Measurements from ENCODE around the gene SZRD1. TPM values are rescaled to one million over a fixed set of nuclear protein-coding genes. Genes with fewer than 3 reads are reported as not detected.

Gene SZRD1
- total and polyA plus RNA-seq, 2 of the 4 experiments (the other 2 are of a cell fraction): 119 to 149 TPM

DNA sequence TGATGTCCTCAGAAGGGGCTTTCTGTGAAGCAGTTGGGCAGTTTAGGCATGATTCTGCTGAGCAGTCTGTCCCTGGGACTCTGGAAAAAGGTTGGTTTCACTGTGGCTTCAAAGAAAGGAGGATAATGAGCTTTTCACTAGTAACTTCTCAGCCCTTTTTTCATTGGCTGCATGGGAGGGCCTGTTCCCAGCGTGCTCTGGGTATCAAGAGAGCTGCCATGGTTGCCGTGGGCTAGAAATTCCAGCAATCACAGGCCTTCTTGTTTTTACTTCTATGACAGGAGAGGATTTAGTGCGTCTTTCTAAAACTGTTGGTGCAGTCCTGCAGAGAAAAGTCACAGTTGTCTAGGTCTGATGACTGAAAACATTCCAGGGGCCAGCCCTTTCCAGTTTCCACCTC is 7.2 kb downstream of the SZRD1 start:
- peaks cover 6 to 50% of the 10 kb centered on the region in 2 experiments for H3K79me1 ChIP-seq (ENCODE audit: low read depth in 1 of 2, low read length in 2 of 2)
- dilution Hi-C loops (cut with HindIII; ENCODE audit: low sequenced_read_pairs, unreplicated experiment): no loop called here
- TF ChIP-seq BHLHE40 (IDR thresholded peaks at IDR 0.05; ENCODE audit: low read depth, low read length) (no peak), RFX5 (IDR thresholded peaks at IDR 0.05; ENCODE audit: low read depth, low read length) (no peak), RAD21 (IDR thresholded peaks at IDR 0.05; ENCODE audit: low read length) (no peak)
- peak overlapping the region; percentile 96 for H4K91ac ChIP-seq (ENCODE audit: insufficient read depth, low read depth, low read length)
- H3K14ac ChIP-seq (replicated peaks; ENCODE audit: low read depth, low read length): peak overlapping the region; percentile 81
- H2AK9ac ChIP-seq (replicated peaks; ENCODE audit: low read depth, low read length, poor library complexity): no peak overlapping the region
- H3K27ac ChIP-seq (ENCODE audit: insufficient read depth, low read length): peak overlapping the region; percentile 83
- peak overlapping the region; percentile 29; the same call in 1 of the 2 replicates for H3K56ac ChIP-seq (ENCODE audit: extremely low read depth, insufficient read depth, low read length)
- peak overlapping the region; percentile 97 for H3K23ac ChIP-seq (ENCODE audit: low read depth, low read length)
- DNase-seq: no peak
- intact Hi-C loops (cut with micrococcal nuclease): no loop called here
- H2BK15ac ChIP-seq (ENCODE audit: low read depth, low read length): peak overlapping the region; percentile 93; the same call in 2 of the 3 replicates
- no peak overlapping the region for H3K9ac ChIP-seq (ENCODE audit: low read depth, low read length)
- H4K5ac ChIP-seq (ENCODE audit: low read depth, low read length): peak overlapping the region; percentile 87
- POLR2A ChIA-PET (ENCODE audit: unreplicated experiment): no interaction called here
- peak overlapping the region; percentile 87 for H2BK5ac ChIP-seq (ENCODE audit: low read depth, low read length, poor library complexity, severe bottlenecking)
- H3K9me1 ChIP-seq (ENCODE audit: insufficient read depth, low read length): peaks cover 26% of the 10 kb centered on the region
- CTCF ChIA-PET: interaction anchor here (0.6 kb wide), 1 partner anchor 24 kb away, joined by 3 read pairs; no protein-coding TSS in a partner anchor
- peak overlapping the region; percentile 92 for H2BK120ac ChIP-seq (ENCODE audit: low read depth, low read length)
- no peaks in the 10 kb centered on the region for H3K9me3 ChIP-seq (ENCODE audit: control insufficient read depth, insufficient read depth, low read length)
- H2BK20ac ChIP-seq (ENCODE audit: low read depth, low read length): peak overlapping the region; percentile 84
- no peak overlapping the region for H3K4me2 ChIP-seq (ENCODE audit: low read depth, low read length)
- no TSS peak for BruUV-seq (replicated peaks)
- H4K20me1 ChIP-seq (ENCODE audit: insufficient read depth, low read length): peaks cover 41% of the 10 kb centered on the region
- WGBS, 2 experiments (ENCODE audit: extremely low coverage in 2 of 2, insufficient read length in 1 of 2): no CpG with 5 or more reads among the region's 3 CpGs
- no peak for ATAC-seq (ENCODE audit: low read depth)
- no peaks in the 10 kb centered on the region for H3K36me3 ChIP-seq (ENCODE audit: control insufficient read depth, insufficient read depth, low read length)
- H3K18ac ChIP-seq (ENCODE audit: low read depth, low read length): peak overlapping the region; percentile 80
- H3K27me3 ChIP-seq (ENCODE audit: control insufficient read depth, insufficient read depth, low read length): no peaks in the 10 kb centered on the region
- peak overlapping the region; percentile 94 for H3K4ac ChIP-seq (ENCODE audit: low read depth, low read length)
- H4K8ac ChIP-seq (ENCODE audit: low read depth in 2 of 2, low read length in 2 of 2): peak overlapping the region; percentile 23 to 82; a peak in 3 of 4 replicates
- in situ Hi-C loops (cut with MboI; ENCODE audit: low sequenced_read_pairs): no loop called here
- H3K4me3 ChIP-seq (ENCODE audit: insufficient read depth, low read depth, low read length): no peak overlapping the region
- peaks cover 33% of the 10 kb centered on the region for H3K4me1 ChIP-seq (ENCODE audit: control insufficient read depth, insufficient read depth, low read length)
- H2AFZ ChIP-seq (replicated peaks; ENCODE audit: low read length, poor library complexity): no peak overlapping the region
- peak overlapping the region; percentile 98 for H2AK5ac ChIP-seq (ENCODE audit: low read depth, low read length)

All from IMR-90 (cell line).